ENCODE results near the gene MYO9A. TPM values are rescaled to one million over a fixed set of nuclear protein-coding genes. Genes with fewer than 3 reads are reported as not detected.

Gene MYO9A, protein sequence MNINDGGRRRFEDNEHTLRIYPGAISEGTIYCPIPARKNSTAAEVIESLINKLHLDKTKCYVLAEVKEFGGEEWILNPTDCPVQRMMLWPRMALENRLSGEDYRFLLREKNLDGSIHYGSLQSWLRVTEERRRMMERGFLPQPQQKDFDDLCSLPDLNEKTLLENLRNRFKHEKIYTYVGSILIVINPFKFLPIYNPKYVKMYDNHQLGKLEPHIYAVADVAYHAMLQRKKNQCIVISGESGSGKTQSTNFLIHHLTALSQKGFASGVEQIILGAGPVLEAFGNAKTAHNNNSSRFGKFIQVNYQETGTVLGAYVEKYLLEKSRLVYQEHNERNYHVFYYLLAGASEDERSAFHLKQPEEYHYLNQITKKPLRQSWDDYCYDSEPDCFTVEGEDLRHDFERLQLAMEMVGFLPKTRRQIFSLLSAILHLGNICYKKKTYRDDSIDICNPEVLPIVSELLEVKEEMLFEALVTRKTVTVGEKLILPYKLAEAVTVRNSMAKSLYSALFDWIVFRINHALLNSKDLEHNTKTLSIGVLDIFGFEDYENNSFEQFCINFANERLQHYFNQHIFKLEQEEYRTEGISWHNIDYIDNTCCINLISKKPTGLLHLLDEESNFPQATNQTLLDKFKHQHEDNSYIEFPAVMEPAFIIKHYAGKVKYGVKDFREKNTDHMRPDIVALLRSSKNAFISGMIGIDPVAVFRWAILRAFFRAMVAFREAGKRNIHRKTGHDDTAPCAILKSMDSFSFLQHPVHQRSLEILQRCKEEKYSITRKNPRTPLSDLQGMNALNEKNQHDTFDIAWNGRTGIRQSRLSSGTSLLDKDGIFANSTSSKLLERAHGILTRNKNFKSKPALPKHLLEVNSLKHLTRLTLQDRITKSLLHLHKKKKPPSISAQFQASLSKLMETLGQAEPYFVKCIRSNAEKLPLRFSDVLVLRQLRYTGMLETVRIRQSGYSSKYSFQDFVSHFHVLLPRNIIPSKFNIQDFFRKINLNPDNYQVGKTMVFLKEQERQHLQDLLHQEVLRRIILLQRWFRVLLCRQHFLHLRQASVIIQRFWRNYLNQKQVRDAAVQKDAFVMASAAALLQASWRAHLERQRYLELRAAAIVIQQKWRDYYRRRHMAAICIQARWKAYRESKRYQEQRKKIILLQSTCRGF (N-terminal part only)
- total RNA-seq, result 42.4 and 43.9 TPM in 2 replicates

DNA sequence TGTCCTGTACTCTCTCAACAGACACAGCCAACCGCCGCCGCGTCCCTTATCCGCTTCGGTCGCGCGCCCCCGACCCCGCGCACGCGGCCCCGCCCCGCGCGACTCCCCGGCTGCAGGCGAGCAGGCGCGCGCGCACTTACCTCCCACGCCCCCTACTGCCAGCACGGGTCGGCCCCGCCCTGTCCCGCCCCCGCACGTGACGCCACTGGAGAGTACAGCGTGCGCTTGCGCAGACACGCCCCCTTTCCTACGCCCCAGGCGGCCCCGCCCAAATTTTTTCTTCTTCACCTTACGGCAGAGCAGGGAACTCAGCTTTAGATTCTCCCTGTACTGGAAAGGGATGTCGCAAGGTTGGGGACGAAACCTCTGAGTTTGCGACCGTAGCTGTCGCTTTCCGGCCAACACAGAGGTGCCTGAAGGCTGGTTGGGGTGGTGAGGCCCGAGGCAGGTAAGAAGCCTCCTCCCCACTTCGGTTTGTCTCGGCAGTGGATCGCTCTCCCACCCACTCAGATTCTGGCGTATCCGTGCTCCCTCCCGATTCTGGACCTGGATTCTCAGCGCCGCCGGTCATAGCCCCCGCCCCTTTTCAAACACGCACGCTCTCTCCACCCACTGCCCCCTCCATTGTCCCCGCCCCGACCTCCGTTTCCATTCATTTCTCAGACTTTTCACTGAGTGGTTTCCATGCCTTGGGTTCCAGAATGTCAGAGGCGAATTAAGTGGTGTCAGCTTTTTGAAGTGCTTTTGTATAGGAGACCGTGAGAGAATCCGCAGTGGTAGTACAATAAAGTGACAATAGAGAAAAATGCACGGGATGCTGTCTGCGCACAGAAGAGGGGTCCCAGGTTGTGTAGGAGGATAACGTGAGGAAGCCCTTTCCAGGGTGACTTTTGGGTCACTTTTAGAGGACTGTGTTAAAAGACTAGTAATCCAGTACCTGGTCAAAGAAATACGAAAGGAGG, at the start of gene MYO9A, which contains the start of gene SENP8:
Gene MYO9A (minus strand): TSS at position 134 of the 962 bp plus-strand sequence. CDS start 71,587 bp downstream, outside the sequence.
Gene SENP8 (plus strand): TSS at position 387 of the 962 bp plus-strand sequence. CDS start 21,221 bp downstream, outside the sequence.

DNA sequence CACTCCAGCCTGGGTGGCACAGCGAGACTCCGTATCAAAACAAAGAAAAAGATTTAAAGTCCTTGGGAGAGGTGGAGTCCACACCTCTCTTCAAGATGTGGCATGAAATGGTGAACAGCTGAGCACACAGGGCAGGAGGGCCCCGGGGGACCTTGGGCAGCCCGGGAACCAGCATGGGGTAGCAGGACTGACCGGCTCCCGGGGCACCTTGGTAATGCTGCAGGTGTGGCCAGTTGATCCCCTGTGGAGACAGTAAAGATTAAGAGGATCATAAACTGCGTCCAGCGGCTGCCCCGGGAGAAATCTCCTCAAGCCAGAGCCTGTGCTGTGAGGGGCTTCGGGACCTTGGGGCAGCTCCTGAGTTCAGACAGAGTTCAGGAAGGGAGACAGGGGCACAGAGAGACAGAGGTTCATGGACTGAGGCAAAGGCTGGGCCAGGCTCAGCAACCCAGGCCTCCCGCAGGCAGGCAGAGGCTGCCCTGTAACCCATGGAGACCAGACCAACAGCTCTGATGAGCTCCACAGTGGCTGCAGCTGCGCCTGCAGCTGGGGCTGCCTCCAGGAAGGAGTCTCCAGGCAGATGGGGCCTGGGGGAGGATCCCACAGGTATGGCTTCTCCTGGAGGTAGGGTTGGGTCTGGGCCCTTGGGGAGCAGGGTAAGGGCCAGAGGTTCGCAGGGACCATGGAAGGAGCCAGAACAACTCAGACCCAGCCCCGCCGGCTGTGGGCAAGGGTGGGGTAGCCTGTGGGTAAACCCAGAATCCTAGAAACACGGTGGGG, 307.5 kb downstream of the MYO9A start, which contains the start of gene NR2E3:
Gene NR2E3 (plus strand): TSS at position 299 of the 780 bp plus-strand sequence. CDS start 190 bp downstream, at position 489.

Small RNAs within 50 kb of the gene (small RNA-seq; reads per million reads assigned to genes)
- gene RNA5SP399 (not detected), gene RNU2-65P (not detected)

Other genes starting within 250 kb of the MYO9A start
- gene SENP8, start 253 bp upstream of the MYO9A start, total RNA-seq, result 1.1 and 1.9 TPM in 2 replicates
- 0.72 TPM in 1 of 2 replicates, not detected in the other for gene GRAMD2A, start 79.6 kb upstream of the MYO9A start, total RNA-seq
- gene PKM, start 113.0 kb upstream of the MYO9A start, total RNA-seq, result 1,320 and 1,470 TPM in 2 replicates
- gene PARP6, start 154.4 kb upstream of the MYO9A start, total RNA-seq, result 17.7 and 20.4 TPM in 2 replicates
- 0.07 TPM in 1 of 2 replicates, not detected in the other for gene CELF6, start 202.0 kb upstream of the MYO9A start, total RNA-seq